ENCODE data around the gene TFEB.

Gene TFEB

GRCh38 chr6:41705311-41705995 lies 30.0 kb downstream of the TFEB start:
- DNase-seq, result no peak

DNA sequence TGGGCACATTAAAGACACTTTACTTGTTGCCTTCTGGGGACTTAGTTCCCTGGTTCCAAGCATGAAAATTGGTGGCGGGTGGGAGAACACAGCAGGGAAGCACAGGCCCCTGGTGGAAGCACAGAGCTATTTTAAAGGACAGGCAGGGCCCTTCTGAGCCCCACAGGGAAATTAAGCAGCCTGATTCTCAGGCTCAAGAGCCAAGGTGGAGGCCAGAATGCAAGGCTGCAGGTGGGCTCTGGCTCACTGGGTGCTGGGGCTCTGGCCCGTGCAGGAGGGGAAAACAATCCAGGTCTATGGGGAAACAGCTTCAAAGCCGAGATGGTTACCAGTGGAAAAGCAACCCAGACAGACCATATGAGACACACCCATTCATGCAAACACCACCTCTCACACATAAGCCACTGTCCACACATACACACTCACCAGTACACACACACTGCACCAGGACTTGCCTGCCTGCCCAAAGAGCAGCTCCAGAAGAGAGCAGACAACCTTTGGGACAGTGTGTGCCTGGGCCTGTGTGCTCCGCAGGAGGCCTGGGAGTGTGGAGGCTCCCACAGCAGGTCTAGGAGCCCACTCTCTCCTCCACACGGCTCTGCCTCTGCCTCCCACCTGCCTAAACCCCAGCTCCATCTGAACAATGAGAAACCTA lies 30.6 kb downstream of the TFEB start:
- no peak for DNase-seq

GRCh38 chr6:41704028-41704427 lies 31.4 kb downstream of the TFEB start:
- DNase-seq, result no peak

DNA sequence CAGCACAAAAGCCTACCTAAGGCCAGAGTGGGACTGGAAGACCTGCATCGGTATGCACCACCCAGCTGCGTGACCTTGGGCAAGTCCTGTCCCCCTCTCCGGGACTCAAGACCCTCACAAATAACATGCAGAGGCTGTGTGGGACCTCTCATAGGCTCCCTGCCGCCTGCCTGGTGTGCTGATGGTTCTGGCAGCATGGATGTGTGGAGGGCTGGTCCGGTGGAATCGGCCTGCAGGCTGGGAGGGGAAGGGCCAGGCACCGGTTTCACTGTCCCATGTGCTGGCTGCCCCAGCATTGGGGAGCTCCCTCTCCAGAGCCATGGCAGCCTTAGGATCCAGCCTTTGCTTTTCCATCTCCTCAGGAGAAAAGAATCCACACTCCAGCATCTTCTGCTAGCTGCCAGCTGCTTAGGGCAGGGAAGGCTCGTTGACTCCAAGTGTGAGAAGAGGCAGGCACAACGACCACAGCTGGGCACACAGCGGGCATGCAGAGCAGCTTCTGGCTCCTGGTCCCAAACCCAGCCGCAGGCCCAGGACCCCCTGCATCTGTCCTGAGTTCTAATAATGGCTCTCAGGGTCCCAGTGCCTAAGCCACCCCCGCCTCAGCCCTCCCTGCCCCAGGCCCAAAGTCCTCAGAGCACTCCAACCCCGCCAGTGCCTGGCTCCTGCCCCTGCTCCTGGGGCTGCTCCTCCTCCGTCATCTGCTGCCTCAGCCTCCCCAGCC lies 32.5 kb downstream of the TFEB start:
- DNase-seq, result no peak

- DNase-seq, result no peak
Measured at GRCh38 chr6:41702089-41702745, 33.2 kb downstream of the TFEB start.

DNA sequence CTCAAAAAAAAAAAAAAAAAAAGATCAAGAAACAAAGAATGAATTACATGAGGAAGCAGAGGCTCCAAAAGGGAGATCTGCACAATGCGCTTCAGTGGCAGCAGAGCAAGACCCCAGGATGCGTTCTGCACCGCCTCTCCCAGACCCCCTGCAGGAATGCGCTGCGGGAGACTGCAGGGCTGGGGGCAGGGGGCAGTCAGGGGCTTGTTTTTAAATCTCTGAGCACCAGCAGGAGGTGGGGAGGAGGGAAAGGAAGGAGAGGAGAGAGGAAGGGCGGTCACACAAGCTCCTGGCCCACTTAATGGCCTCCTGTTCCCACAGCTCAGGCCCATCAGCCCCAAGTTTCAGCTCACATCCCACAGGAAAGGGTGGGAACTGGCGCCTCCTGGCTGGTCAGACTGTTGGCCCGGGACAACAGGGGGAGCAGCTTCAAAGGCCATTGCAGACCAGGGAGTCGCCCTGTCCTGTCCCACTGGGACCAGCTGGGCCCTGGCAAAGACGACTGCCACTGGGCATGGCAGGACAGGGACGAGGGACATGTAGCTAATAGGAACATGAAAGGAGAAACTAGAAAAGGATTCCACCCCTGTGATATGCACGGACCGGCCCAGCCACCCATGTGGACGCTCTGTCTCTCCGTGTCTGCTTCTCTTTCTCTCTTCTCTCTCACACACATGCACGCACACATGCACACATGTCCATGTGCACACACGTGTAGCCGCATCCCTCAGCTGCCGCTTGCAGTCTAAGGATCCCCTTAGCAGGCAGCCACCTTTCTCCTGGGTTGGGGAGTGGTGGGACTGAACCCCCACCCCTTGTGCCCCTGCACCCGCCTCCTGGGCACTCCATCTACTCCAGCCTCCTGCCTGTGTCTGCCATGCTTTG lies 34.7 kb downstream of the TFEB start:
- no peak for DNase-seq

DNA sequence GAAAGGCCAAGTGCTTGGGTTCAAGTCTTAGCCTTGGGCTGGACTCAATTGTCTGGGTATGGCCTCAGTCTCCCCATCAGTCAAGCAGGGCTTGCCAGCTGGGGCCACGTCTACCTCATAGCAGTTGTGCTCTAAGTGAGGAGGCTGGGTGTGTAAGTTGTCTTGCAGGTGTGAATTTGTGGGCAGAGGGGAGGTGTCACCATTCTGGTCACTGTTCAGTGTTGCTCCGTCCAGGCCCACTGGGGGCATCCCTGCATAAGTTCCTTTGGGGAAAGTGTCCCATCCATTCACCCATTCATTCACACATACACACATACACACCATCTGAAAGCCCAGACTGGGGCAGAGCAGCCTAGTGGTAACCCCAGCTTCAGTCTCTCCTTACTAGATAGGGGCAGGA lies 36.3 kb downstream of the TFEB start:
- DNase-seq, result no peak

DNA sequence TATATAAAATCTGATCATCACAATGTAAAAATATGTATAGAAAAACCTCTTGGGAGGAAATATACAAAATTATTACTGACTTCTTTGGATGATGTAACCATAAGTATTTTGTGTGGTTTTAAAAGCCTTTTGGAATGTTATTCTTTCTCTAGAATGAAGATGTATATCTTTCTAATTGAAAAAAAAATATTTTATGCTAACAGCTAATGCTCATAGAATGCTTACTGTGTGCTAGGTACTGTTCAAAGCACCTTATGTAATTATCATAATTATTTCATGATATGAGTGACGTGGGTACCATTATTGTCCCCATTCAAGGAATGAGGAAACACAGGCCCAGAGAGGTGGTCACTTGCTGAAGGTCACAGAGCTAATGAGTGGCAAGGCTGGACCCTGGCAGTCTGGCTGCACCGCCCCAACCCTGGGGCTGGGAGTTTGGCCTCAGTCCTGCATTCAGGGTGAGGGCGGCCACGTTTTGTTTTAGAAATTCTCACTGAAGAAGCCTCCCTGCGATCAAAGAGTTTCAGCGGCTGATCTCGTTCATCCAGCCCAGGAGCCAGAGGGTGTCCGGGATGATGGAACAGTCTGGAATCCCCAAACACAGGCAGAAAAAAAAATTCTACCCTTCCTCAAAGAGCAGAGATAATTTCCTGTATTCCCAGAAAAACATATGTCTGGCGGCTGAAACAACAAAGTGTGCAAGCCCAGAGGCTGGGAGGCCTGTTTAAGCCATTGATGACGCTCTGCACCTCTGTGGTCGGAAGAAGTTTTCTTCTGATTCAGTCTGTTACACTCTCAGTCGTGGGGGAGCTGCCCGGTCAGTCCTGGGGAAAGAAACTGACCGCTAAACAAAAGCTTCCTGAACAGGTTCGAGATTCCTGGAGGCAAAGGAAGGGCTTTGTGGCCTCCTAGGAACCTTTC lies 37.3 kb downstream of the TFEB start:
- DNase-seq, result no peak

DNA sequence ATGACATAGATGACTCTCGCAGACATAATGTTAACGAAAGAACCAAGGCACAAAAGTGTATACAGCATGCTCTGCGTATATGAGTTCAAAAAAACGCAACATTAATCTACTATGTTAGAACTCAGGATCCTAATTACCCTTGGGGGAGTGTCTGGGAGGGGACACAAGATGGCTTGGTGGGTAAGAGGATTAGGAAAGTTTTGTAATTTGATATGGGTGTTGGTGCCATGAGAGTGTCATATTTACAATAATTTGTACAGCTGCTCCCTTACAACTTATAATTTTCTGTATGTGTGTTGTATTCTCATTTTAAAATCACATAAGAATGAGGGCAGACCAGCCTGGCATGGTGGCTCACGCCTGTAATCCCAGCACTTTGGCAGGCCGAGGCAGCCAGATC lies 38.6 kb downstream of the TFEB start:
- no peak for DNase-seq

DNA sequence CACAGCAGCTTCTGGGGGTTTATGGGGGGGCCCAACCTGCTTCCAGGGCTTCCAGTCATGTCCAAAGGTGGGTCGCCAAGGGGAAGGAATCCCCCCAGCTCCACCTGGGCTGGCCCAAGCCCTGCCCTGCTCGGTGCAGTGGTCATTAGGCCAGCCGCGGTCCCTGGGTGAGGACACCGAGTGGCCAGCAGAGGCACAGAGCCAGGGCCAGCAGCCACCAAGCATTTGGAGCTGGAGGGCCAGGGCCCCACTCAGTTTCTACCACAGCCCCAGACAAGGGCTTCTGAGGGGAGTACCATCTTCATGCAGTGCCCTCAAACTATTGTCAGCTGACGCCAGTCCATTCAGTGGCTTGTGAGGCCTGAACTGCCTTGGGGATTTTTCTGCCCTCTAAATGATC lies 39.6 kb downstream of the TFEB start:
- DNase-seq, result no peak

- no peak for DNase-seq
Measured at GRCh38 chr6:41694815-41695526, 40.4 kb downstream of the TFEB start.

- no peak for DNase-seq
Measured at GRCh38 chr6:41693281-41694240, 41.8 kb downstream of the TFEB start.

- DNase-seq, result no peak
Measured at GRCh38 chr6:41692730-41693129, 42.7 kb downstream of the TFEB start.

GRCh38 chr6:41692080-41692675 lies 43.2 kb downstream of the TFEB start:
- DNase-seq, result no peak

GRCh38 chr6:41691426-41692079 lies 43.9 kb downstream of the TFEB start:
- DNase-seq, result no peak

- no peak for DNase-seq
Measured at GRCh38 chr6:41690541-41691330, 44.7 kb downstream of the TFEB start.

DNA sequence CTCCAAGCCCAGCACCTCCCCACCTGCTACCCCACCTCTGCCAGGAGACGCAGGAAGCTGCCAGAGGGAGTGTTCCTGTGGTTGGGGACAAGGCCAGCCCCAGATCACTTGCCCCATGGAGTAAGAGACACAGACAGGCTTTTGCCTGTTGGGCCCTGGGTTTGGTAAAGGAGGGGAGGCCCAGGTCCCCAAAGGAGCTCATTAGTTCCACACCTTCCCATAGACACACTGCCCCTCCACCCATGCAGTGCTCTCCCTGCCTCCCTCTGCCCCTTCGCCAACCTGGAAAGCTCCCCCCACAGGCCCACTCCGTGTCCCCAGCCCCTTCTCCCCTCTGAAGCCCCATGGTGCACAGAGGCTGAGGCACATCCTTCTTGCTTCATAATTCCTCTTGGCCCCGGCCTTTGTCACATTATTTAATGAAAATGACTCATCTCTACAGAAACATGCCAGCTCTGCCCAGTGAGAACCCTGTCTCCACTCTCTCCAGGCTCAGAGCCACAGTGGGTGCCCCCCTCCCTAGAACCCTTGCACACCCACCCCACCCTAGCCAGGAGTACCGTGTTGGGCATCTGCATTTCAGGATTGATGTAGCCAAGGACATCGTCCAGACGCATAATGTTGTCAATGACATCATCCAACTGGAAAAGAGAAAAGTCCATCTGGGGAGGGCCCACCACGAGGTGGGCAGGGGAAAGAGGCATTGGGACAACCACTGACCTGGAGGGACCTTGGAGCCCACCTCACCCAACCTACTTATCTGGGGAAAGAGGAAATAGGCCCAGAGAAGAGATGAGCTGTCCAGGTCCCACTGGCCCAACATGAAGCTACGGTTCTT lies 46.0 kb downstream of the TFEB start:
- no peak for DNase-seq
